Measurements from ENCODE around the gene TOR3A. TPM values are rescaled to one million over a fixed set of nuclear protein-coding genes. Genes with fewer than 3 reads are reported as not detected.

TOR3A gene
- total and polyA plus RNA-seq, 2 of the 8 experiments (the other 6 are each of a cell fraction or from before 2014, with no cell fraction given): 15.3 to 21.4 TPM

DNA sequence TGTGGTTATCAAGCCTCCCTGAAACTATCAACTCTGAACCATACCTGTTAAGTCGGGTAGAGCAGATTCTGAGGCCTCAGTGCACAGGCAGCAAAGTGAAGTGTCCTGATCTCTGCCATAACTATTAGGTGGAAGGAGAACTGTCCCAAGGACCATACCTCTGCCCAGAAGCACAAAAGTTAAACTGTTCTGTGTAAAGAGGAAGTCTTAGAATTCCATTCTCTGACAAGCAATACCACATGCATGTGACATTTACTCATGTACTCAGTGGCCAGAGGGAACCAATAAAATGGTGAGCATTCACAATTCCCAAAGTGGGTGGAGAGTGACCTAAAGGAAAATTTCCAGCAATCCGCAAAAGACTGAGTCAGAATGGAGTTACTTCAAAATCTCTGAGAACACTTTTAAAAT lies 61.0 kb downstream of the TOR3A start (continued):
- TF ChIP-seq CBX5 (IDR thresholded peaks at IDR 0.05; ENCODE audit: low read depth, low read length) (no peak), RBBP5 (IDR thresholded peaks at IDR 0.05; ENCODE audit: borderline replicate concordance, low read depth, low read length) (no peak), CEBPB (IDR thresholded peaks at IDR 0.05; ENCODE audit: low read depth, low read length) (no peak), SIX5 (IDR thresholded peaks at IDR 0.05; ENCODE audit: low read depth, low read length) (no peak), RAD21 (IDR thresholded peaks at IDR 0.05 in 1 of 2, conservative IDR thresholded peaks at IDR 0.05 in 1 of 2; ENCODE audit: low read depth in 2 of 2, low read length in 2 of 2) (no peak)
- TF ChIP-seq, protein P1, sequence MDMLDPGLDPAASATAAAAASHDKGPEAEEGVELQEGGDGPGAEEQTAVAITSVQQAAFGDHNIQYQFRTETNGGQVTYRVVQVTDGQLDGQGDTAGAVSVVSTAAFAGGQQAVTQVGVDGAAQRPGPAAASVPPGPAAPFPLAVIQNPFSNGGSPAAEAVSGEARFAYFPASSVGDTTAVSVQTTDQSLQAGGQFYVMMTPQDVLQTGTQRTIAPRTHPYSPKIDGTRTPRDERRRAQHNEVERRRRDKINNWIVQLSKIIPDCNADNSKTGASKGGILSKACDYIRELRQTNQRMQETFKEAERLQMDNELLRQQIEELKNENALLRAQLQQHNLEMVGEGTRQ (IDR thresholded peaks at IDR 0.05; ENCODE audit: low read length): no peak

Measured in H1 (cell line).